ENCODE results near the gene PRKAA2.

The PRKAA2 gene

DNA sequence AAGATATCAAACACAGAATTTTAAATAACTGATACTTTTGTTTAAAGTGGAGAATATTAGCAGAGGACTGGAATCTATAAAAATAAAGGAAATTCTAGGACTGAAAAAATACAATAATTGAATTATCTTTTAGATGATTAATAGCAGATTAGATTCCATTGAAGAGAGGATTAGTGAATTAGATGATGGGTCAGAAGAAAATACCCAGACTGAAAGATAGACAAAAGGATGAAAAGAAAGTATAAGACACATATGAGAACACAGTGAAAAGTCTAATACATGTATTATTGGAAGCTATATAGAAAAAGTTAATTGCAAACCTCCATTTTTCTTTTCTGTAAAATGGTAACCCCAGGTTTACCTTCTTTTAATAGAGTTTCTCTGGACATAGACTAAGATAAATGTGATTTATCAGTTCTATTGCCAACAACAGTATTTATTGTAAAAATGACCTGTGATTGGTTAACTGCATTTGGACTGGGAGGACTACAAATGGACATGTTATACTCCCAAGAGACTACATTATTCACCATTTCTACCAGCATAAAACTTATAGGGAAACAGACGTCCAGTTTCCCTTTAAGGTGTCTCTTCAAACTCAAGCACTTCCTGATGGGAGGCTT lies 11.0 kb downstream of the PRKAA2 start:
- no peak for DNase-seq

DNA sequence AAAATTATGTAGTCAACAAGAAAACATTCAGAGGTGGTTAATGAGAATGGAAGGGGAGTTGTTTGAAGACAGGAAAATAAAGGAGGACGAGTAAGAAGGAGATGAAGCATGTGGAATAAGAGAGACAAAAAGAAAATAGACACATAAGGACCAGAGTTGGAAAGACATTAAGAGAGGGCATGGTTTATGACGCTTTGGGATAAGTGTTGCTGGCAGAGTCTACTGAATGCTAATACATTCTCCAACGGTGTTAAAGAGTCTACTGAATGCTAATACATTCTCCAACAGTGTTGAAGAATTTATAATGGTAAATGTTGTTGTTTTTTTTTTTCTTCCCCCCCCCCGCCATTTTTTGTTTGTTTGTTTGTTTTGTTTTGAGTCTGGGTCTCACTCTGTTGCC lies 13.1 kb downstream of the PRKAA2 start:
- no peak for DNase-seq

DNA sequence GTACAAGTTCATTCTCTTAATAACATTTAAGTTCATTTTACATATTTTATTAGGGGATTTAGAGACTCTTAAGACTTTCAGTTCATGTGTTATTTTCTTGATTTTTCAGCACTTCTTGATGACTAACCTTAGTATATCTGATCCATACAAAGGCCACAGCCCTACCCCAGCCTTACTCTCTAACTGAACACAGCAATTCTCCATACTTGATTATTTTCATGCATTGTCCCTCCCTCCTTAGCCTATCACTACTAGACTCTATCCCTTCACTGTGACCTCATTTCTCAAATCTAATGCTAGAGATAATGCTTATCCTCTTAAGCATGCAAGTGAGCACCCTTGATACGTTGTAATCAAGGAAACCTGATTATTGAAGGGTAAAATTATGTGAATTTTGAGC lies 15.2 kb downstream of the PRKAA2 start:
- no peak for DNase-seq

DNA sequence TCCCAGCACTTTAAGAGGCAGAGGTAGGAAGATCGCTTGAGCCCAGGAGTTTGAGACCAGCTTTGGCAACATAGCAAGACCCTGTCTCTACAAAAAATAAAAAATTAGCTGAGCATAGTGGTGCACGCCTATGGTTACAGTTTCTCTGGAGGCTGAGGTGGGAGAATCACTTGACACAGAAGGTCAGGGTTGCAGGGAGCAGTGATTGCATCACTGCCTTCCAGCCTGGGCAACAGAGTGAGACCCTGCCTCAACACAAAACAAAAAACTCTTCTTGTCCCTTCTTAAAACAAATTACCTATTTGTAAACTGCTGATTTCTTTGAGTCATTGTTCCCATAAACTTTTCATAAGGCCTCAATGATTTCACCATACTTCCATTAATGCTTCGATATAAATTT lies 18.7 kb downstream of the PRKAA2 start:
- DNase-seq: no peak

DNA sequence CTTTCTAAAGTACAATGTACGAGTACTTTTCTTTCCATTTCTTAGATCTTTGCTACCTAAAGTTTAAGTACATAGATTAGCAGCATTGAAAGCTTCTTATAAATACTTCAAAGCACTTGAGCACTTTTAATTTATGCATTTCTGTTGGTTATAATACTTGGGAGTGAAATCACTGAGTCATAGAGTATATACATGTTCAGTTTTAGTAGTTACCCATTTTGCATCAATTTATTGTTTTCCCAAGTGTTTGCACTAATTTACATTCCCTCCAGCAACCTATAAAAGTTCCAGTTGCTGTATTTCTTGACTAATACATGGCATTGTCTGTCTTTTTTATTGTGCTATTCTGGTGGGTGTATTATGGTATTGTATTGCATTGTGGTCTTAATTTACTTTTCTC lies 20.3 kb downstream of the PRKAA2 start:
- no peak for DNase-seq

DNA sequence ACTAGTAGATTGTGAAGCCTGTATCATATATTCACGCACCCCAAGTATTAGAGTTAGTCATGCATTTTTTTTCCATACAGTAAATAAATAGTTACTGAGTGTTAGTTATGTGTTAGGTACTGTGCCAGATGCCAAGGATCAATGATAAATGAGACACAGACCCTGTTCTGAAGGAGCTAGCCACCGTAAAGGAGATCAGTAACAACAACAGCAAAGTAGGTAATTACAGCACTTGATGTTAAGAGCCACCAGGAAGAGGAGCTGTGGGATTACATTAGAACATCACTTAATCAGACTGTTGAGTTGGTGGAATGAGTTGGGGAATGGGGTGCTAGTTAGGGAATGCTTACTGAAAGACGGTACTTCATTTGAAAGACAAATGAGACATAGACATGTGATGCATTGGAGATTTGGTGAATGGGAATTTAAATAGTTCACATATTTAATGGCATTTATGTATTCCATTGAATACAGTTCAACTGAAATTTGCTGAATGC lies 21.0 kb downstream of the PRKAA2 start:
- no peak for DNase-seq

DNA sequence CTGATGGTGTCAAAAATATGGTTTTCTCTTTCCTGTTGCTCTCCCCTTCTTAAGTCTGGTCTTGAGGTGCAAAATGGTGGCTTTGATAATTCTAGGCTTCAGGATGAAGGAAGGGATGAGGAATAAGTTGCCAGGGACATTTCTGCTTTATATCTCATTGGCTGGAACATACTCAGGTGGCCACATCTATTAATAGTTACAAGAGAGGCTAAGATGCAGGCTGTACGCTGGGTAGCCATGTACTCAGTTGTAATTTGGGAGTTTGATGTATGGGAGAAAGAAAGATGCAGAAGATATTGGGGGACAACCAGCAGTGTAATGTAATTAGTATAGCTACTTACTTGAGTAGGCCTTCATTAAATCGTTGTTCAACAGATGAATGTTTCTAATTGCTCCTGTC lies 25.2 kb downstream of the PRKAA2 start:
- no peak for DNase-seq

DNA sequence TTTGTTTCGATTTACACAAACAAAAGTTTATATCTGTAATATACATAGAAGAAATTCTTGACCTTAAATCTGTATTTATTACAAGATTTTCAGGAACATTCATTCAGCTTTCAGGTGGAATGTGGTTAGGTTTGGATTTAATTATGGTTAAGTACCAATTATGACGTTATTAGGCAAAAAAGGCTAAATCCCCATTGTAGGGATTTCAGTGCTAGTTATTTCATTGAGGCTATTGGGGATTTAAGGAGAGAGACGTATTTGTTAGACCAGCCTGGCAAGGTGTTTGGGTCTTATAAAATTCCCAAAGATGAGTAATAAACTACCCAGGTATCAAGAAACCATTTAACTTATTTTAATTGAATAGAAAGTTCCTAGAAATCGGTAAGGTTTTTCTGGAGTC lies 26.0 kb downstream of the PRKAA2 start:
- no peak for DNase-seq

DNA sequence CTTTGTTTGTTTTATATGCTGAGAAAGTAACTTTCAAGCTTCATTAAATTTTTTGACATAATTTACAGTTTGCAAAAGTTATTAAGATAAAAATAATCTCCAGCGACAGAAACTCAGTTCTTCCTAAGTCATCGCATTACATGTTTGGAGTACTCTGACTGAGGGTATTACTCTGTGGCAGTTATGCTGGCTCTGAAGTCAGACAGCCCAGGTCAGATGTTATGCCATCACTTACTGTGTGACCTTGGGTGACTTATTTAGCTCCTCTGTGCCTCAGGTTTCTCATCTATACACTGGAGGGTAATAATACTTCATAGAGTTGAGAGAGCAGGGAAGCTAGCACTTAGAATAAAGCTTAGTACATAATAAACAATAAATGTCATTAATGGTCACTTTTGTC lies 26.4 kb downstream of the PRKAA2 start:
- DNase-seq: no peak

DNA sequence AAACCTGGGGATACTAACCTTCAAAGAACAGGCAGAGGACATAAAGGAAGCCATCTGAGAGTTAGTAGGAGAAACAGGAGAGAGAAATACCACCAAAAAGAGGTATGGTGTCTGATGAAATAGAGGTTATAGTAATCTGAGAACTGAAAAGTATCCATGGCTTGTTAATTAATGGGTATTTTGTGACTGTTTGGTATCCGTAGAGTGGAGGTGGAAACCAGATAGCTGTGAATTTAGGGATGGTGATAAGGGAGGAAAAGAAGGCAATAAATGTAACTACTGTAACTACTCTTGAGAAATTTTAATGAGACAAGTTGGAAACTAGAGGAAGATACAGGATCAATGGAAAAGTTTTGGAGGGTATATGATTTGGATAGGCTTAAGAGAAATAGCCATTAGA lies 27.5 kb downstream of the PRKAA2 start:
- DNase-seq: no peak

DNA sequence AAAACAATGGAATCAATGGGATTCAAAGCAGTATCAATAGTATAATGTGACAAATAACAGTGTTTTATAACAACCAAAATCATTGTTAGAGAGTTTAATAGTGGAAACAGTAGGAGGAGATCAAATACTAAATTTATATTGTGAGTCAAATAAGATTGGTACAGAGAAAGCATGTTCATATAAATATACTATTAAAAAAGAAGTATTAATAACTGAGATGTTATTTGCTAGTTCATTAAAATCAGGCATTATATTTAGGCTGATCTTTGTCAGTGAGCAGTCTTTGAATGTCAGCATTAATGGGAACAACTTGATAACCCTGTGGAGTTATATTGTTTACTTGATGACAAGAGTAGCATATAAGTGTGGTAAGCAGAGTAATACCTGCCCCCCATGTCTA lies 30.6 kb downstream of the PRKAA2 start:
- DNase-seq: no peak

DNA sequence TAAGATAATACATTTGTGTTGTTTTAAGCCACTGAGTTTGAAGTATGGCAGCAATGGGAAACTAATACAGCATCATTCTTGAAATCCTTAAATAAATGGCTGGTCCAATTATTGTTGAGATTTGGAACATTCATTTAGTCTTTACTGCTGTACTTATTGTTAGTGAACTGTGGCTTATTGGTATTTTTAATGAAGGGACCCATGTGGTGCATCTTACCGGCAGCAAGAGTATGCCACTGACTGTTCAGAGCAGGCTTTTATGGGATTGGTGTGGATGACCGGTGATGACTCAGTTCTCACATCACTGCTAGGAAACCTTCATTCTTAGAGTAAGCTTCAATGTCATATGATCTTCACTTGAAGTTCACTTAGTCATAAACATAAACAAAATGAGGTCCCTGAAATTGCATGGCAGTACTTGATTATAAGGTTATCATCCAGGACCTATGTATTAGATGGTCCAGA lies 31.5 kb downstream of the PRKAA2 start:
- DNase-seq: no peak

DNA sequence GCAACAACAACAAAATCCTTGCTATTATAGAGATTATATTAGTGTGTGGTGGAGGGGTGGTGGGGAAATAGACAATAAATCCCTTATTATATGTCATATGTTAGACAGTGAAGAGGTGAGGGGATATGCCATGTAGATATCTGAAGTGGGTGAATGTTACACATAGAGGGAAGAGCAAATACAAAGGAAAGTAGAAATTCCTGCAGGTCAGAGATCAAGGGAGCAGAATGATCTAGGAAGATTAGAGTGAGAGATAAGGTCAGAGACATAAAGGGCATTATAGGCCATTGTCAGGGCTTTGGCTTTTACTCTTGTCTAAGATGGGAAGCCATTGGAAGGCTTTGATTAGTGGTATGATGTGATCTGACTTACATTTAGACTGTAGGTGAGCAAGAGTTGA lies 38.5 kb downstream of the PRKAA2 start:
- DNase-seq: no peak

DNA sequence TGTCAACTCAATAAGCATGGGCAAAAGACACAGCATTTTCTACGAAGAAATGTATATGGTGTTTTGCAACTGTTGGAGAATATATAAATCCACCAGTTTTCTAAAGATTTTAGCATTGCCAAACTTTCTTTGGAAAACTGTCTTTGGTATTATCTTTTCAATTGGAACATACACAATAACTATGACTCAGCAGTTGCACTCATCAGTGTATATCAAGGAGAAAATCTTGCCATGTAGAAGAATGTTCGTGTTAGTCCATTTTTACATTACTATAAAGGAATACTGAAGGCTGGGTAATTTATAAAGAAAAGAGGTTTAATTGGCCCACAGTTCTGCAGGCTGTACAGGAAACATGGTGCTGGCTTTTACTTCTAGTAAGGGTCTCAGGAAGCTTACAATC lies 41.1 kb downstream of the PRKAA2 start:
- no peak for DNase-seq

DNA sequence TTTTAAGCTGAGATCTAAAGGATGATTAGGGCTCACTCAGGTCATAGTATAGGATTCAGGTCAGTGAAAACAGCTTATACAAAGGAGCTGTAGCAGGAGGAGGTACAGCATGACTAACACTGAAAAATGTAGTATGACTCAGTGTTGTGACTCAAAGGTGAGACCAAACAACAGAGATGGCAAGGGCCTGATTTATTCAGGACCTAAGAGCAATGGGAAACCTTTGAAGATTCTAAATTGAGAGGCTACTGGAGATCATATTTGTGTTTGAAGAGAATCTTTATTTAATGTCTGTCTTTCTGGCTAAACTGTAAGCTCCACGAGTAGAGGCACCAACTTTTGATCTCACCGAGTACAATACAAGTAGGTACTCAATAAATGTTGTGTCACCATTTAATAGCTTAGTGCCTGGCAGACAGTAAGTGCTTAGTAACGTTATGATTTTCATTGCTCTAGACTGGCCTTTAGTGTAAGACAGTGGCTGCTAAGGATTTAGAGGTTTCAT lies 43.5 kb downstream of the PRKAA2 start:
- DNase-seq: no peak

DNA sequence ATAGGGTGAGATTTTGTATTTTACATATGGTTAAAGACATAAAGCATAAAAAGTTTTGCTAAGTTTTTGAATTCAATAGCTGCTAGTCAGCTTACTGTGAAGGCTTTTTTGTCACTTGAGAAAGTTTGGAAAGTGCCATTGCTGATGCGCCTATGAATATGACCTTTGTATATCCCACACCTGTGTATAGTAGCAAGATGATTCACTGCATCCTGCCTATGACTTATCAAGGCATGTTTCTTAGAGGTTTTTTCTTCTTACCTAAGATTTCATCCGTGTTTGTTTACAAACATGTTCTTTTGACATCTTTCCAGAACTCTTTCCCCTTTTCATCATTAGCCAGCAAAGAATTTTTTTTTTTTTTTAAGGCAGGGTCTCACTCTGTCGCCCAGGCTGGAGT lies 51.5 kb downstream of the PRKAA2 start:
- no peak for DNase-seq

DNA sequence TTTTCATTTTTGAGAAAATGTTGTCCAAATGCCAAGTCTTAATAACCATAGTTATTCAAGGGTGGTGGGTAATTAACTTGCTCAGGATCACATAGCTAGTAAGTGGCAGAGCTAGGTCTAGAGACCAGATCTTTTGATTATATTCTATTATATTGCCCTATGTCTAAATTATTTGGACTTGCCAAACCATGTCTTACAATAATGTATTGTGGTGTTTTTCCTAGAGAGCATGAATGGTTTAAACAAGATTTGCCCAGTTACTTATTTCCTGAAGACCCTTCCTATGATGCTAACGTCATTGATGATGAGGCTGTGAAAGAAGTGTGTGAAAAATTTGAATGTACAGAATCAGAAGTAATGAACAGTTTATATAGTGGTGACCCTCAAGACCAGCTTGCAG lies 58.6 kb downstream of the PRKAA2 start:
- no peak for DNase-seq

DNA sequence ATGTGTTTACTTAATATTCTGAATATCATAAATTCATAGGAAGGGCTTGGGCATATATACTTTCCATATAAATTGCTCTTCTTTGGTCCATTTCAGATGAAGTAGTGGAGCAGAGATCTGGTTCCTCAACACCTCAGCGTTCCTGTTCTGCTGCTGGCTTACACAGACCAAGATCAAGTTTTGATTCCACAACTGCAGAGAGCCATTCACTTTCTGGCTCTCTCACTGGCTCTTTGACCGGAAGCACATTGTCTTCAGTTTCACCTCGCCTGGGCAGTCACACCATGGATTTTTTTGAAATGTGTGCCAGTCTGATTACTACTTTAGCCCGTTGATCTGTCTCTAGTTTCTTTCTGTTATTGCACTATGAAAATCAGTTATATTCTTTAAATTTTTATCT lies 62.3 kb downstream of the PRKAA2 start:
- no peak for DNase-seq

DNA sequence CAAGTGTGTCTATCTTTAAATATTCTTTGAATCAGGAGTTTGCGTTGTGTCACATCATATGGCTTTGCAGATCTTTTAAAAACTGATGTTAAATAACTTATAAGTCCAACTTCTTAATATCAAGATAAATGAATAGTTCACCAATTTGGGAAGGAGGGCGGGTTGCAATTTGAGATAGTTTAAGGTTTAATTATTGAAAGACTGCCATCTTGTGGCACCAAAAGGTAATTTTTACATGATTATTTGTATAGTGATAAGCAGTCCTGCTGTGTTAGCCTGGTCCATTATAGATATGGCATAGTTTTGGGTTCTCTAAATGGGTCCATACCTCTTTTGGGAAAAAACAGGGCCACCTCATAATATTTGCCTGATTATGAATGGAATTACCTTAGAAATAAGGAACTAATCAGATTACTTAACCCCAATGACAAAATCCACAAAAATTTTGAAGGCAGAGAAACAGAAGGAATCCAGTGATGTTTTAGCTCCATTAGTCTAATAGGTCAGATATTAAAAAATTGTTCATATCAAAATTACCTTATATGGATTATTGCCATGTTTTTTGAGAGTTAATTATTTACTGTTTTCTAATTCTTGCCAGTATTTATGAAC lies 64.3 kb downstream of the PRKAA2 start:
- DNase-seq: no peak

DNA sequence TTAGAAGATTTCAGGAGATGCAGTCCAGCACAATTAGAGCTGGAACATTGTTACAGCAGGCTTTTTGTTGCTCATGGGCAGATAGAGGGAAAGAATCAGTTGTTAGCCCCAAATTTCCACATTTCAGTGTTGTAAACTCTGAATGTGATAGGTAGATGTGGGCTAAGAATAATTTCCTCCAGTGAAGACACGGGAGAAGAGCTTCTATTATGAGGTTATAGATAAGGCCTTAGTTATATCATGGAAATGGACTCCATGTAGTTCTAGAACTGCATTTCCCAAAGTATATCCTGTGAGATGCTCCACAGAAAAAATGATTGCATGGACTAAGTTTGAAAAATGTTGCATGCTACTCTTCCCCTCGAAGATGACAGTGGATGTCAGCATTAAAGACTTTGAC lies 64.9 kb downstream of the PRKAA2 start:
- no peak for DNase-seq

DNA sequence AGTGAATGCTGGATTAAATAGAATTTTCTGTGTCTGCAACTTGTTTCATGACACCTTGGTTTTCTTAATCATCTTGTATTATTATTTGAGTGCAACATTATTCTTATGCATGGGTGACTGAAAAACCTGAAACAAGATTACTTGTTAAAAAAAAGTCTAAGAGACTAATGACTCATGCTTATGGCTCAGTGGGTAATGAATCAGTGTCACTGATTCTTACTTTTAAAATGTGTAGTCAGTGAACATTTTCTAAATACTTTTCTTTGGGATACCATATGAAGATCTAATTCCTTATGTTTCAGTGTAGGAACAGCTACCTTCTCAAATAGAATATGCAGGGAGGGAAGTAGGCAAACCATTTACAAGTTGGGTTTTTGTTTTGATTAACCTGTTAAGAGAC lies 65.5 kb downstream of the PRKAA2 start:
- no peak for DNase-seq

DNA sequence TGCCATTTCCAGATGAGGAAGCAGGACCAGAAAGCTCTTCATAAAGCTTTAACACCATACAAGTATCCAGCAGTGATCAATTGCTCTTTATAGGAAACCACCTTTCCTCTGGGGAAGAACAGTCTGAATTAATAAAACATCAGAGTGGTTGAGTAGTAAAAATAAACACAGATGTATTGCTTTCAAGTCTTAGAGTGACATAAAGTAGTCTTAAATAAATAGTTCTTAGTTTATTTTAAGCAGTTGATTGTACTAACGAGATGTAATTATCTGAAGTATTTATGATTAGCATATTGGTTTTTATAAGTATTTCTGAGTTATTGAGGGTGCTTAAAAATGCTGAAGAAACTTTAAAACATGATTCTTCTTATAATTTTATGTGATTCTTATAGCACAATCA lies 67.0 kb downstream of the PRKAA2 start:
- DNase-seq: no peak

DNA sequence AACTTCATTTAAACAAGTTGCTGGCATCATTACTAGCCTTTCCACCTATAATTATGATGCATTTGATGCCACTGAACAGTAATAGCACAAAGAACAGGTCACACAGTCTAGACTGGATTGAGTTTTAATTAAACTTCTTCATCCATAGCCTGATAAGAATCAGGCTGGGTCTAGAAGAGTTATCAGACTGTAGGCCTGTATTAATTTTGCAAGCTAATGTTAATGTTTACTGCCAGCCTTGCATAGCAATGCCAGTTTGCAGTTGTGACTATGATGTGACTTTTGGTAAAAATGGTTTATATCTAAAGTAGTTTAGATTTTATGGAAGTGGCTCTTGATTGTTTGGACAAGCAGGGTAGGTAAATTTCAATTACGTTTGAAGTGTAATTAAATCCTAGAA lies 68.0 kb downstream of the PRKAA2 start:
- DNase-seq: no peak

DNA sequence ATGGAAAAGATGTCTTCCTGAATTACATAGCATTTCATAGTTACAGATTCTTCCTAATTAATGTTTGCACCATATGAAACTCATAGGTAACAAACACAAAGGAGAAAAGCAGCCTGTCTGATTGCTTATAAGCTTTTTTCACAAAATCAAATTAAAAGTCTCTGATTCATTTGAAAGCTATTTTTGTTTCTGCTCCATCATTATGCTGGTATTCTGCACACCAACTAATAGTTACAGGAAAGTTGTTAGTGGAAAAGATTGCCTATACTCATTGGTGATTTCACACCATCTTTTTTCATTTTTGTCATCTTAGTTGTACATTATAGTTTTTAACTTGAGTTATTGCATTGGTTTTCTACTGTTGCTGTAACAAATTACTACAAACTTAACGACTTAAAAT lies 70.0 kb downstream of the PRKAA2 start:
- no peak for DNase-seq

DNA sequence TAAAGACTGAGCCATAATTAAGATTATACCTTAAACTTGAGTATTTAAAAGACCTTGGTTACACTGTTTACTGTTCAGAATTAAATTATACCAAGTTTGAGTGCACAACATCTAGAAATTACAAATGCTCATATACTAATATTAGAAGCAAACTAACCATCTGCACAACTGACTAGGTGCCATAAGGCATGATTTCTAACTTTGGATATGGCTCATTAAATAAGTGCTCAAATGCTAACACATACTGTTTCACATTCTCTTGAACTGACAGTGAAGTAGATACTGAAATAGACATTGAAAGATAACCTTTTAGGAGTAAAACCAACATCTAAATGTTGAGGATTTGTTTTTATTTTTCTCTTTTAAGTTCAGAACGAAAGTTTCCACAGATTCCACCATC lies 74.1 kb downstream of the PRKAA2 start:
- DNase-seq: no peak

All from stimulated activated CD4-positive, alpha-beta T cell treated with anti-CD3 and anti-CD28 coated beads, Interleukin-15, amount 100 ng/mL, for 24 hours (primary cell).